ENCODE results near the gene FGF14. TPM values are rescaled to one million over a fixed set of nuclear protein-coding genes. Genes with fewer than 3 reads are reported as not detected.

The FGF14 gene
- total RNA-seq, 3 donors from 2014 or later (not counting 1 experiment from before 2014, with no cell fraction given), result not detected

- Mint-ChIP-seq H3K4me3 (no peak overlapping the region), H3K9me3 (peaks cover 0 to 2% of the 10 kb centered on the region in 2 donors), H3K27ac (no peak overlapping the region), H3K4me1 (no peaks in the 10 kb centered on the region), H3K27me3 (ENCODE audit: low read depth in 2 of 2) (no peaks in the 10 kb centered on the region), H3K36me3 (no peaks in the 10 kb centered on the region)
- Histone ChIP-seq H3K36me3 (ENCODE audit: control insufficient read depth, insufficient read depth, low read length) (no peaks in the 10 kb centered on the region), H3K27me3 (ENCODE audit: control insufficient read depth, insufficient read depth, low read length) (no peaks in the 10 kb centered on the region), H3K4me1 (ENCODE audit: control insufficient read depth, insufficient read depth, low read length) (no peaks in the 10 kb centered on the region), H3K9me3 (ENCODE audit: control insufficient read depth, insufficient read depth, low read length) (no peaks in the 10 kb centered on the region), H3K4me3 (ENCODE audit: low read length) (no peak overlapping the region), H3K27ac (ENCODE audit: low read length) (no peak overlapping the region)
- 79% methylated on average over 1 of the region's 3 CpGs for WGBS (ENCODE audit: insufficient coverage)
- DNase-seq (no peak), ATAC-seq (no peak)
- TF ChIP-seq, protein P1, sequence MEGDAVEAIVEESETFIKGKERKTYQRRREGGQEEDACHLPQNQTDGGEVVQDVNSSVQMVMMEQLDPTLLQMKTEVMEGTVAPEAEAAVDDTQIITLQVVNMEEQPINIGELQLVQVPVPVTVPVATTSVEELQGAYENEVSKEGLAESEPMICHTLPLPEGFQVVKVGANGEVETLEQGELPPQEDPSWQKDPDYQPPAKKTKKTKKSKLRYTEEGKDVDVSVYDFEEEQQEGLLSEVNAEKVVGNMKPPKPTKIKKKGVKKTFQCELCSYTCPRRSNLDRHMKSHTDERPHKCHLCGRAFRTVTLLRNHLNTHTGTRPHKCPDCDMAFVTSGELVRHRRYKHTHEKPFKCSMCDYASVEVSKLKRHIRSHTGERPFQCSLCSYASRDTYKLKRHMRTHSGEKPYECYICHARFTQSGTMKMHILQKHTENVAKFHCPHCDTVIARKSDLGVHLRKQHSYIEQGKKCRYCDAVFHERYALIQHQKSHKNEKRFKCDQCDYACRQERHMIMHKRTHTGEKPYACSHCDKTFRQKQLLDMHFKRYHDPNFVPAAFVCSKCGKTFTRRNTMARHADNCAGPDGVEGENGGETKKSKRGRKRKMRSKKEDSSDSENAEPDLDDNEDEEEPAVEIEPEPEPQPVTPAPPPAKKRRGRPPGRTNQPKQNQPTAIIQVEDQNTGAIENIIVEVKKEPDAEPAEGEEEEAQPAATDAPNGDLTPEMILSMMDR (IDR thresholded peaks at IDR 0.05), result no peak
- intact Hi-C loops (cut with micrococcal nuclease), result no loop called here
Observed at GRCh38 chr13:102275969-102276368, 125.9 kb downstream of the FGF14 start.

- Mint-ChIP-seq H3K27ac (no peak overlapping the region), H3K9me3 (peaks cover 0 to 2% of the 10 kb centered on the region in 2 donors), H3K27me3 (ENCODE audit: low read depth in 2 of 2) (no peaks in the 10 kb centered on the region), H3K4me1 (no peaks in the 10 kb centered on the region), H3K4me3 (no peak overlapping the region), H3K36me3 (no peaks in the 10 kb centered on the region)
- Histone ChIP-seq H3K27ac (ENCODE audit: low read length) (no peak overlapping the region), H3K9me3 (ENCODE audit: control insufficient read depth, insufficient read depth, low read length) (no peaks in the 10 kb centered on the region), H3K27me3 (ENCODE audit: control insufficient read depth, insufficient read depth, low read length) (no peaks in the 10 kb centered on the region), H3K4me3 (ENCODE audit: low read length) (no peak overlapping the region), H3K4me1 (ENCODE audit: control insufficient read depth, insufficient read depth, low read length) (no peaks in the 10 kb centered on the region), H3K36me3 (ENCODE audit: control insufficient read depth, insufficient read depth, low read length) (no peaks in the 10 kb centered on the region)
- intact Hi-C loops (cut with micrococcal nuclease), result no loop called here
- TF ChIP-seq, protein P1 (IDR thresholded peaks at IDR 0.05), result no peak
- DNase-seq (no peak), ATAC-seq (no peak)
- 78% methylated on average over 7 of the region's 7 CpGs for WGBS (ENCODE audit: insufficient coverage)
Observed at GRCh38 chr13:102273111-102273510, 128.7 kb downstream of the FGF14 start.

- no peak overlapping the region for H3K4me3 Mint-ChIP-seq
- no peak for ATAC-seq
Observed at GRCh38 chr13:102267191-102267590, 134.7 kb downstream of the FGF14 start.

DNA sequence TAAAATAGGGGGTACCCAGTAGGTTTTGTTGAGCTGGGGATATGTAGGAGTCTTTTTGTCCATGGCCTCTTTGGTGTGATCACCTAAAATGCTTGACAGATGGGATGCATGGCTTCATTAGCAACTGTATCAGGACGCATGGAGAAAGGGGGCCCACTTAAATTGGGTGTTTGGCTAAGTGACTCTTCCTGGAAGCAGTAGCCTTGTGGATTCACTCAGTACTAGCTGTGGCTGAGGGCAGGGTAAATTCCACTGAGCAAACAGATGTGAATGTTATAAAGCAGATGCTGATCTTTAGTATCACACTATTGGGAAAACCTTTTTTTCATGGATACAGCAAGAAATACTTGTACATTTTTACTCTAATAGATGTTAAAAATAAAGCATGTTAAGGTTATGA is 140.0 kb downstream of the FGF14 start:
- Mint-ChIP-seq H3K4me1 (no peaks in the 10 kb centered on the region), H3K27me3 (ENCODE audit: low read depth in 2 of 2) (no peaks in the 10 kb centered on the region), H3K36me3 (no peaks in the 10 kb centered on the region), H3K4me3 (no peak overlapping the region), H3K27ac (no peak overlapping the region), H3K9me3 (peaks cover 12 to 13% of the 10 kb centered on the region in 2 donors)
- Histone ChIP-seq H3K27me3 (ENCODE audit: control insufficient read depth, insufficient read depth, low read length) (no peaks in the 10 kb centered on the region), H3K27ac (ENCODE audit: low read length) (no peak overlapping the region), H3K36me3 (ENCODE audit: control insufficient read depth, insufficient read depth, low read length) (no peaks in the 10 kb centered on the region), H3K9me3 (ENCODE audit: control insufficient read depth, insufficient read depth, low read length) (peaks cover 4% of the 10 kb centered on the region), H3K4me1 (ENCODE audit: control insufficient read depth, insufficient read depth, low read length) (no peaks in the 10 kb centered on the region), H3K4me3 (ENCODE audit: low read length) (no peak overlapping the region)
- WGBS (ENCODE audit: insufficient coverage), result 48% methylated on average over 1 of the region's 1 CpG
- DNase-seq, result no peak
- intact Hi-C loops (cut with micrococcal nuclease), result no loop called here
- TF ChIP-seq, protein P1 (IDR thresholded peaks at IDR 0.05), result no peak
- no peak for ATAC-seq

More at GRCh38 chr13:102267191-102267590, 134.7 kb downstream of the FGF14 start:
- TF ChIP-seq, protein P1 (IDR thresholded peaks at IDR 0.05), result no peak
- H3K4me1 ChIP-seq (ENCODE audit: control insufficient read depth, insufficient read depth, low read length), result no peaks in the 10 kb centered on the region
- no peak overlapping the region for H3K27ac ChIP-seq (ENCODE audit: low read length)
- H3K36me3 ChIP-seq (ENCODE audit: control insufficient read depth, insufficient read depth, low read length), result no peaks in the 10 kb centered on the region
- intact Hi-C loops (cut with micrococcal nuclease), result no loop called here
- no peak overlapping the region for H3K4me3 ChIP-seq (ENCODE audit: low read length)
- DNase-seq, result no peak
- Mint-ChIP-seq H3K27me3 (ENCODE audit: low read depth in 2 of 2) (no peaks in the 10 kb centered on the region), H3K9me3 (peaks cover 5% of the 10 kb centered on the region in 2 donors), H3K4me1 (no peaks in the 10 kb centered on the region), H3K36me3 (no peaks in the 10 kb centered on the region), H3K27ac (no peak overlapping the region)
- no peaks in the 10 kb centered on the region for H3K9me3 ChIP-seq (ENCODE audit: control insufficient read depth, insufficient read depth, low read length)
- 75% methylated on average over 1 of the region's 1 CpG for WGBS (ENCODE audit: insufficient coverage)
- H3K27me3 ChIP-seq (ENCODE audit: control insufficient read depth, insufficient read depth, low read length), result no peaks in the 10 kb centered on the region

Measured in natural killer cell (primary cell).